GM12892 (cell line): ENCODE measurements around the gene ELOVL6.

ENCODE experiments used
- POLR2A ChIP-seq: IDR thresholded peaks from 2 replicates; pipeline ENCODE4 v1.6.1; 2011; ENCODE audit warnings: low read depth, low read length, control low read depth
- POLR2AphosphoS5 ChIP-seq: IDR thresholded peaks from 2 replicates; pipeline ENCODE4 v1.6.1; 2011; ENCODE audit warnings: low read depth, low read length, control low read depth
- TAF1 ChIP-seq: IDR thresholded peaks from 2 replicates; pipeline ENCODE4 v1.6.1; 2011; ENCODE audit warnings: low read depth, mild to moderate bottlenecking, control low read depth, low read length, borderline replicate concordance

- TF ChIP-seq POLR2A (no peak), TAF1 (no peak), POLR2AphosphoS5 (no peak)
Observed at GRCh38 chr4:110139815-110140214, 58.6 kb downstream of the ELOVL6 start.
